Ovary (tissue), 3 donors: ENCODE results near the gene GPR158.

ENCODE experiments used
- EP300 ChIP-seq: sonication (generic); formaldehyde crosslinking; IDR thresholded peaks from one replicate; pipeline ENCODE4 v1.6.1; 2017; ENCODE audit warnings: antibody characterized with exemption
- POLR2A ChIP-seq: fragments of 450-650 bp; IDR thresholded peaks from one replicate; pipeline ENCODE4 v1.6.1; 2017; ENCODE audit warnings: antibody characterized with exemption, mild to moderate bottlenecking, moderate library complexity
- TF ChIP-seq, protein P1 (sequence below), 3 donors: fragments of 450-650 bp in 2 of 3; fragments of 200-600 bp in 1 of 3; IDR thresholded peaks; one replicate each; pipeline versions ENCODE4 v1.5.1 to v1.8.0; 2016 to 2022; ENCODE audit warnings: antibody characterized with exemption in 3 of 3, mild to moderate bottlenecking in 1 of 3
- donor health status: DM: no; HTN: no; CAD: no.

GRCh38 chr10:25356609-25357008, 181.8 kb downstream of the GPR158 start:
- TF ChIP-seq, protein P1, sequence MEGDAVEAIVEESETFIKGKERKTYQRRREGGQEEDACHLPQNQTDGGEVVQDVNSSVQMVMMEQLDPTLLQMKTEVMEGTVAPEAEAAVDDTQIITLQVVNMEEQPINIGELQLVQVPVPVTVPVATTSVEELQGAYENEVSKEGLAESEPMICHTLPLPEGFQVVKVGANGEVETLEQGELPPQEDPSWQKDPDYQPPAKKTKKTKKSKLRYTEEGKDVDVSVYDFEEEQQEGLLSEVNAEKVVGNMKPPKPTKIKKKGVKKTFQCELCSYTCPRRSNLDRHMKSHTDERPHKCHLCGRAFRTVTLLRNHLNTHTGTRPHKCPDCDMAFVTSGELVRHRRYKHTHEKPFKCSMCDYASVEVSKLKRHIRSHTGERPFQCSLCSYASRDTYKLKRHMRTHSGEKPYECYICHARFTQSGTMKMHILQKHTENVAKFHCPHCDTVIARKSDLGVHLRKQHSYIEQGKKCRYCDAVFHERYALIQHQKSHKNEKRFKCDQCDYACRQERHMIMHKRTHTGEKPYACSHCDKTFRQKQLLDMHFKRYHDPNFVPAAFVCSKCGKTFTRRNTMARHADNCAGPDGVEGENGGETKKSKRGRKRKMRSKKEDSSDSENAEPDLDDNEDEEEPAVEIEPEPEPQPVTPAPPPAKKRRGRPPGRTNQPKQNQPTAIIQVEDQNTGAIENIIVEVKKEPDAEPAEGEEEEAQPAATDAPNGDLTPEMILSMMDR (IDR thresholded peaks at IDR 0.05), result no peak
- no peak for TF ChIP-seq EP300
- no peak for TF ChIP-seq POLR2A
